Measurements from ENCODE around the gene IRF9.

The IRF9 gene

DNA sequence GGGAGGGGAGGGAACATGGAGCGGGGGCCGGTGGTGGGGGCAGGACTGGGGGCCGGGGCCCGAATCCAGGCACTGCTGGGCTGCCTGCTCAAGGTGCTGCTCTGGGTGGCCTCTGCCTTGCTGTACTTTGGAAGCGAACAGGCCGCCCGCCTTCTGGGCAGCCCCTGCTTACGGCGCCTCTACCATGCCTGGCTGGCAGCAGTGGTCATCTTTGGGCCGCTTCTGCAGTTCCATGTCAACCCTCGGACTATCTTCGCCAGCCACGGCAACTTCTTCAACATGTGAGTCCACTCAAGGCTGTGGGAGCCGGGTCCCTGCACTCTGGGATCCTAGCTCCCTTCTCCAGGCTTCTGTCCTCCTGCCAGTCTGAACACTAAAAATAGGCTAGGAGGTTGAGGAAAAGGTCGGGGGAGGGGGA is 29.5 kb upstream of the IRF9 start:
- DNase-seq (ENCODE audit: low spot score) = no peak

DNA sequence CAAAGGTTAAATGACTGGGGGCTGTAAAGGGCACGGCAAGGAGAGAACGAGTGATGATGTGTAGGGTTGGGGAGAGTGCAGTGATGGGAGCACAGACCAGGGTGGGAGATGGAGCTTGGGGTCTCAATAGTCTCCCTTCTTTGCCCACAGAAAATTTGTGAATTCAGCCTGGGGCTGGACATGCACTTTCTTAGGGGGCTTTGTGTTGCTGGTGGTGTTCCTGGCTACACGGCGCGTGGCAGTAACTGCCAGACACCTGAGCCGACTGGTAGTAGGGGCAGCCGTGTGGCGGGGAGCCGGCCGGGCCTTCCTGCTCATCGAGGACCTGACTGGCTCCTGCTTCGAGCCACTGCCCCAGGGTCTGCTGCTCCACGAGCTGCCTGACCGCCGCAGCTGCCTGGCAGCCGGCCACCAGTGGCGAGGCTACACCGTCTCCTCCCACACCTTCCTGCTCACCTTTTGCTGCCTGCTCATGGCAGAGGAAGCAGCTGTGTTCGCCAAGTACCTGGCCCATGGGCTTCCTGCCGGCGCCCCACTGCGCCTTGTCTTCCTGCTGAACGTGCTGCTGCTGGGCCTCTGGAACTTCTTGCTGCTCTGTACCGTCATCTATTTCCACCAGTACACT is 28.9 kb upstream of the IRF9 start:
- DNase-seq (ENCODE audit: low spot score) = no peak

DNA sequence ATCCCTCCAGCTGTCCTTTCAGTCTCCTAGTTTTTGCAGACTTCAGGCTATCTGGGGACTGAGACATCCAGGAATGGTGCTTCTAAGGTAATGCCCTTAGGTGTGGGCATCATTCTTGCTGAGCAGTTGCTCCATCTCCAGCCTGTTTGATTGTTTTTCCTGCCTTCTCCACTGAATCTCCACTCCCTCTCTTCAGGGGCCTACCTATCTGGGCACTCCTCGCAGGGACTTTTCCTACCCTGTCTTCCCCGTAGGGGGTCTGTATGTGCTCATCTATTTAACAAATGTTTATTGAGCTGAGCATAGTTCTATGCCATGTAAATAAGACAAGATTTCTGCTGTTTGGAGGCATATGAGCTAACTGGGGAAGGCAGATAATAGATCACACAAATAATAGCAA is 28.1 kb upstream of the IRF9 start:
- no peak for DNase-seq (ENCODE audit: low spot score)

DNA sequence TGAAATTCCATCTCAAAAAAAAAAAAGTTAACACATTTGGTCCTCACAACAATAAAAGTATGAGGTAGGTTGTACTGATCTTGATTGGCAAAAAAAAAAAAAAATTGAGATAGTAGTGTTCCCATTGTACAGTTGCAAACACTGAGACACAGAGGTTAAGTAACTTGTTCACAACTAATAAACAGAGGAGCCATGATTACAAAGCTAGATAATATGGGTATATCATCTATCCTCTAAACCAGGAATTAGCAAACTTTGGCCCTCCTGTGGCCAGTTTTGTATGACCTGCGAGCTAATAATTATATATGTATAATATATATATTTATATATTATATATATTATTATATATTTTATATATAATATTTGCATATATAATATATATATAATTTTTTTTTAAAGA is 27.3 kb upstream of the IRF9 start:
- DNase-seq (ENCODE audit: low spot score) = no peak

DNA sequence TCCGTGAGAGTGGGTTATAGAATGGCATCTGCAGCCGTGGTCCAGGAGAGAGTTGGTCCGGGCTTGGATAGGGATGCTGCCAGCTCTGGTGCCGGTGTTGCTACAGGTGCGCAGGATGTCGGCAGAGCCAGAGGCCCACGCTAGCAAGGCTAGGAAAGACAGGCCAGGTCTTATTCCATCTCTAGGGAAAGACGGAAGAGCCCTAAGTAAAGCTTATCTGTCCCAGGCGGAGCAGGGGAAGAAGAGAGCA is 25.6 kb upstream of the IRF9 start:
- DNase-seq (ENCODE audit: low spot score) = no peak

DNA sequence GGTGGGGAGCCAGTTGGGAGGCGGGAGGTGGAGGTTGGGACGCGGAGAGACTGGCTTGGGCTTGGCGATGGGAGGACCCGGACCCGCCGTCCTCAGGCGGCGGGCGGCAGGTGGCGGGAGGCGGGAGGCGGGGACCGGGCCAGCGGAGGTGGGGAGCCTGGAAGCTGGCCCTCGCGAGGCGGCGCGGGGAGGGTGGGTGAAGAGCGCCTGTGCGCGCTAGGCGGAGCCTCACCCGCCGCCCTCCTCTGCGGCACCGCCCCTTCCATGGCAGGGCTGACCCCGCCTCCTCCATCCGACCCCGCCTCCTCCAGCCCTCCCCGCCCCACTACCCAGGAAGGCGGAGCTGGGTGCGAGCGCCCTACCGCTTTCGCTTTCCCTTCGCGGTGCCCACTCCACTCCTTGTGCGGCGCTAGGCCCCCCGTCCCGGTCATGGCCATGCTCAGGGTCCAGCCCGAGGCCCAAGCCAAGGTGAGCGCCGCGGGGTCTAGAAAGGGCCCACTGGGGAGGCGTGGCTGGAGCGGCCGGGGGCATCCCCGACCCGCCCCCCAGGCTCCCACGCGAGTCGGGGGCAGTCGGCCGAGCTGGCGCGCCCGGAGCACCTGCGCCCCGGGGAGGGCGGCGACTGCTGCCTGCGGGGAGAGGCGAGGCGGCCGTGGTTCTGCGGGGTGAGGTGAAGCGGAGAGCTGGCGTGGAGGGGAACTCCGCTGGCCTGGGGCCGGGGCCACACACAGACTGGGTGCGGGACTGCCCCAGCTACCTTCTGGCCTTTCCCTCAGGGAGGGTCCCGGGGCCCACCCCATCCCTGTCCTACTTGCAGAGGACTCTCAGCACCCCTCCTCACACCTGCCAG is 25.0 kb upstream of the IRF9 start, which contains the start of gene PSME1:
Gene PSME1, plus strand, starts transcription at position 361 of the 850 bp plus-strand sequence. Its CDS starts 69 bp downstream, at position 430.
- peak; percentile 96 for DNase-seq (ENCODE audit: low spot score)

DNA sequence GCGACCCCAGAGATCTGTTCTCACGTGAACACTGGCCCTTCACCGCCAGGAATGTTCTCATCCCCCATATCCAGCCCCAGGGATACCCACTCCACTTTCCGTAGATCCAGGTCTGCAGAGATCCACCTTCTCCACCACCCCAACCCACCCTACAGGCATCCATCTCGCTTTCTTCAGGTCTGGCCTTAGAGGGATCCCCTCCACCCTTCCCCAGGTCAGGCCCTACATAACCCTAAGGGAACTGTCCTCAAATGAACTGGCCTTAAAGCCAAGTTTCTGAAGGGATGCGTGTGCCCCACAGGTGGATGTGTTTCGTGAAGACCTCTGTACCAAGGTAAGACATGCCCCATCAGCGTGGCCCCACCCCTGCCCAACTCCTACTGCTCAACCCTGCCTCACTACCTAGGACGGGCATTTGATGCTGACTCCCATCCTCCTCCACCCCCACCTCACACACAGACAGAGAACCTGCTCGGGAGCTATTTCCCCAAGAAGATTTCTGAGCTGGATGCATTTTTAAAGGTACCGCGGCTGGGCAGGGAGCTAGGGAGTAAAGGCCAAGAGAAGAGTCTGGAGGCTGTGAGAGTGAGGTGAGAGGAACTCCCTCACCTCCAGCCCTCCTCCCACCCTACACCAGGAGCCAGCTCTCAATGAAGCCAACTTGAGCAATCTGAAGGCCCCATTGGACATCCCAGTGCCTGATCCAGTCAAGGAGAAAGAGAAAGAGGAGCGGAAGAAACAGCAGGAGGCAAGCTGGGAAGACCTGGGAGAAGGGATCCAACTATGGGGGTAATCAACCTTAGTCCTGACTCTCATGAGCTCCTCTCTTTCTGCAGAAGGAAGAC is 24.2 kb upstream of the IRF9 start:
- DNase-seq (ENCODE audit: low spot score) = no peak

DNA sequence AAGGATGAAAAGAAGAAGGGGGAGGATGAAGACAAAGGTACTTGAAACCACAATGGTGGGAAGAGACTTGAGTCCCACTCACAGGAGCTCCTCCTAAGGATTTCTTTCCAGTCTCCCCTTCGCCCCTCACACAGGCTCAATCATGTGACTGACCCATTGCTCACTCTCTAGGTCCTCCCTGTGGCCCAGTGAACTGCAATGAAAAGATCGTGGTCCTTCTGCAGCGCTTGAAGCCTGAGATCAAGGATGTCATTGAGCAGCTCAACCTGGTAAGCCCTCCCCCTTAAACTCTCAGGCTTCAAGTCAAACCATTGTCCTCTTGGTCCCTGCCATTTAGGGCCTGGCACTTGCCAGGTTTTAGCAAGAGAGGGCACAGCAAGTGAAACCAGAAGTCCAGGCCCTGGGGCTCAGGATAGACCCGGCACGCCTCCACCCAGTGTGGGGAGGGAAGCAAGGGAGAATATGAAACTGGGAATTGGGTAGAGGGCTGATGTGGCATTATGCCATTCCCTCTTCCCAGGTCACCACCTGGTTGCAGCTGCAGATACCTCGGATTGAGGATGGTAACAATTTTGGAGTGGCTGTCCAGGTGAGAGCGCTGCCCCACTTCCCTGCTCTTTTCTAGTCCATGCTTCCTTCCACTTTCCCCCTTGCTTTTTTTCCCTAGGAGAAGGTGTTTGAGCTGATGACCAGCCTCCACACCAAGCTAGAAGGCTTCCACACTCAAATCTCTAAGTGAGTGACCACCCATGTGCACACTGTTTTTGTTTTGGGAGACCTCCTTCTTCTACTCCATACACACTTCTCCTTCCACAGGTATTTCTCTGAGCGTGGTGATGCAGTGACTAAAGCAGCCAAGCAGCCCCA is 23.3 kb upstream of the IRF9 start:
- no peak for DNase-seq (ENCODE audit: low spot score)

DNA sequence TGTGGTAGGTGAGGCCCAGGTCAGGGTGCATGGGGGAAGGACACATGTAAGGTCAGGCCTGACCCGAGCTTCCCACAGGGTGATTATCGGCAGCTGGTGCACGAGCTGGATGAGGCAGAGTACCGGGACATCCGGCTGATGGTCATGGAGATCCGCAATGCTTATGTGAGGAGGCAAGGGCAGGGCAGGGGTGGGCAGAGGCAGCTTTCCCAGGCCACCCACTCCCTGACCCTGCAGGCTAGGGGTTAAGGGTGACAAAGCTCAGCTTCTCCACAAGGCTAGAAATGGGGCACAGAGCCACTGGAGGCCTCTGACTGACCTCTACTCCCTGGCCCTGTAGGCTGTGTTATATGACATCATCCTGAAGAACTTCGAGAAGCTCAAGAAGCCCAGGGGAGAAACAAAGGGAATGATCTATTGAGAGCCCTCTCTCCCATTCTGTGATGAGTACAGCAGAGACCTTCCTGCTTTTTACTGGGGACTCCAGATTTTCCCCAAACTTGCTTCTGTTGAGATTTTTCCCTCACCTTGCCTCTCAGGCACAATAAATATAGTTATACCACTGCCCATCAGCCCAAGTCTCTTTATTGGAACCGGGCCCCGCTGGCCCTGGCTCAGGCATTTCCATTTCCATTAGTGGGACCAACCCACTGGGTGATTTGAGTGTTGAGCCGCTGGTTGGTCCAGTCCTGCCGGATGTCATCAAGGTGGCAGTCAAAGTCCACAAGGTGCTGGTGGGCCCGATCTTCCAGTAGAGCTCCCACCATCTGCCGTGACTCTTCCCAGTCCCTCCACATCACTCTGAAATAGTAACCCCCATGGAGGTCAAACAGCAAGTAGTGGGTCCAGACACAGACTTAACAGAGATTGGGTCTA is 22.4 kb upstream of the IRF9 start:
- DNase-seq (ENCODE audit: low spot score) = no peak

DNA sequence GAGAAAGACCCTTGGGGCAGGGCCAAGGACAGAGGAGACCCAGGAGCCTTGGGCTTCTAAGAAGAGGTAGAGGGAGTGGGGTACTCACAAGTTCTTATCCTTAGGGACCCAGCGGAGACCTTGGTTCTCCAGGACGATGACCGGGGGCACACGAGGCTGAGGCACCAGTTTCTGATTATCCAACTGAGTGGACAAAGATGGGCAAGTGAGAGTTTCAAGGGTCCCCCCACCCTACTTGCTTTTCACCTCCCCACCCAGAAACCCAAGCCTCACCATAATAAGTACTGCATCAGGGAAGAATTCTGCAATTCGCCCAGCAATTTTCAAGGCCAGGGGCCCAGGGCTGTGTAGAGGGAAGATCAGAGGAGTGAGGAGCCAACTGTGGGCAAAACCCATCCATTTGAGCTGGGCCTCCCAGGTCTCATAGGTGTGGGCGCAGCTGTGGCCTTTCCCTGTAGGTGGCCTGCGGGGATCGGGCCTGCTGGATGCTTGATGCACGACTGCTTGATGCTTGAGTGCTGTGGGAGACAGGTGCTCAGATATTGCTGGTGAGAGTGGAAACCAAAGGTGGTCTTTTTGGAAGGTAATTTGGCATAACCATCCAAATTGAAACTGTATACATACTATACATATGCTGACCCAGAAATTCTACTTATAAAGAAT is 21.7 kb upstream of the IRF9 start:
- DNase-seq (ENCODE audit: low spot score) = no peak

DNA sequence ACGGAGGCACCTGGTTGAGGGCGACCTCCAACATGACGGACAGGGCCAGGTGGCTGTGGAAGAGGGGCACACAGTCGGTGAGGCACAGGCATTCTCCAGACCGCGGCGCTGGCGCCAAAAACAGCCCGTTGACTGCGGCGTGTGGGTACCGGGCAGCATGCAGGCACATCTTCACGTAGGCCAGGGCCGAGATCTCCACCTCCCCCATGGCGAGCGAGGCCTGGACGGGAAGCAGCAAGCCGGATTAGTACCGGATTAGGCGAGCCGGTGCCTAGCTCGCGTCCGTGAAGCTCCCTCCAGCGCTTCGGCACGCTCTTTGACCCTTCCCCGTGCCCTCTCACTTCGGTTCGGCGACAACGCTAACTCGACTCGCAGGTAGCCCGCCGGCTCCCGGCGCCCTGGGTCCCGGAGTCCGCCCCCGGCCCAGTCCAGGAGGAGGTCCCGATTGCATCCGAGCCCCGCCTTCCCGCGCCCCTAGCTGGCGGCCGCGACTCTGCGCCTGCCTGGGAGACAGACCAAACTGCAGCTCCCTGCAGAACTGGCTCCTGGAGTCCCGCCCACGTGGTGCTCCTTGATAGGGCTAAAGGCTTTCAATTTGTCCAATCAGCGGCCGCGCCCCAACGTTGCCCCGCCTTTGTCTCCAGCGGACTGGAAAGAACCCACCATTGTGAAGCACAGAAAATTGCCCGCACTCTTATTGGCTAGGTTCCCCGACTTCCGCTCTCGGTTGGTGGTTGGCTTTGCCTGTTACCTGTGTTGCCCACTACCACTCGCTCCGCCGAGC is 19.8 kb upstream of the IRF9 start, which contains the start of gene EMC9:
Gene EMC9, minus strand, starts transcription at position 495 of the 784 bp plus-strand sequence. Its CDS starts 287 bp downstream, at position 208.
- peak; percentile 100 for DNase-seq (ENCODE audit: low spot score)

DNA sequence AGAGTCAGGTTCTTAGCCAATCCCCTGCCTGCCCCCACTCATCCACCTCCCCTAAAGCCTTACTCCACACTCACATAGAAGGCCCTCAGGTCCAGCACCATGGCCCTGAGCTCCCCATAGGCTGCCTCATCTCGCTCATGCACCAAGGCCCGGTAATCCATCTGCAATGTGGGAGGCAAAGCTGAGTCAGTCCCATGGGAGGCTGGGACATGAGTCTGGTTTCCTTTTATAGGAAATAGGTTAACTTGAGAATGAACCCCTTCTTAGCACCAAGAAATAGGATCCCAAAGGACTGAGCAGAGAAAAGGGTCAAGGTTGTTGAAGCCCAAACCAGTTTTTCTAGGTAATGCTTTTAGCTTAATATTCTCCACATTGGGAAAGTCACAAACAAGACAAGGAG is 17.6 kb upstream of the IRF9 start:
- no peak for DNase-seq (ENCODE audit: low spot score)

DNA sequence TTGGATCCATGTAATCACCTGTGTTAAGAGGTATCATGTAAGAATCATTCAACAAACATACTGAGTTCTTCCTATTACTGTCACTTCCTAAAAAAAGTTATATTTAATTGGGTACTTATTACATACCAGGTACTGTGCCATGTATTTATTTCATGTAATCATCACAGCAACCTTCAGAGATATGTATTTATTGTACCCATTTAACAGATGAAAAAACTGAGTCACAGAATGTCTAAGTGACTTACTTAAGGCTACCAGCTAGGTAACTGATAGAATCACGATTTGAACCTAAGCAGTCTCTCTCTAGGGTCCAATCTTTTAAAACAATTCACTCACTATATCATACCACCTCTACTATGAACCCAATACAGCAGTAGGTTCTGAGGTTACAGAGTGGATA is 16.6 kb upstream of the IRF9 start:
- DNase-seq (ENCODE audit: low spot score) = no peak

DNA sequence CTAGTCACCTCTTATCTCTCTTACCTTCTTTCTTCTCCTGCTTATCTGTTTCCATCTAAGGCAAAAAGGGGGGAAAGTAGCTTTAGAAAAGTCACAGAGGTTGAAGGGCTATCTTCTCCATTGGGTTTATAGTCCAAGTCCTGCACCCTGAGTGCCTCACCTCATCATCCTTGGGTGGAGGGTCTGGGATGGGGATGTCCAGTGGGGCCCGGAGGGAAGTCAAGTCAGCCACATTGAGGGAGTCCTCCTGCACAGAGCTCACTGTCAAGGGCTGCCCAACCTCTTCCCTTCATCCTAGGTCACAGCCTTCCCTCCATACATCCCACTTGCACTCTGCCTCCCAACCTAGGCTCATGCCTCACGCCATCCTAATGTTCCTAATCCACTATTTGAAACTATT is 15.8 kb upstream of the IRF9 start:
- DNase-seq (ENCODE audit: low spot score) = no peak

DNA sequence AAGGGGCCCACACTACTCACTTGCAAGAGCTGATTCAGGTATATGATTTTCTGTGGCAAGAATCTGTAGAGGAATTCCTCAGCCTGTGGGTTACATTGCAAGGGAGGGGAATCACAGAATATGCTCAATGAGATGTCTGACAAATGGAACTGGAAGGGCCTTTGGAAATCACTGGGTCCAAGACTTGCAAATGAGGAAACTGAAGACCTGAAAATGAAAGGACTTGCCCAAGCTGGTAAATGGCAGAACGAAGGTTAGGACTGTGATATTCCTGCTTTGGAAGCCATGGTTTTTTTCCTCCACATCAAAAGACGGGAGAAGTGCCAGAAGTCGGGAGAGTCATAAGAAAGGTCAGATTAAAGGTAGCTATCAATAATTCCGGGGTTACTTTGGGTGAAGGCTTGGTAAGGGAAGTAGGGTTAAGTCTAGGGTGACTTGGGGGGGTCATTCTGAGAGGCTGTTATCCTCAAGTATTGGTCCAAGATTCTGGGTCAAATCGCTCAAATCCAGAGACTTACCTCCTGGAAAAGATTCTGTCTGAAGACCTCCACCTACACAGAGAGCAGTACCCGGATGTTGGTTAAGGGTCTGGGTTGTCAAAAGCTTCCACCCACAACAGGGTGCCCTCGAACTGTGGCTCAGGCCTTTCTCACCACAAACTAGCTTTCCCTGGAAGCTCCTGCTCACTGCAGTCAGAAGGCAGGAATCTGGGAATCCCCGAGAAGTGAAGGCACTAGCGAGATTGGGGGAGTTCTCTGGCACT is 15.2 kb upstream of the IRF9 start:
- DNase-seq (ENCODE audit: low spot score) = no peak

DNA sequence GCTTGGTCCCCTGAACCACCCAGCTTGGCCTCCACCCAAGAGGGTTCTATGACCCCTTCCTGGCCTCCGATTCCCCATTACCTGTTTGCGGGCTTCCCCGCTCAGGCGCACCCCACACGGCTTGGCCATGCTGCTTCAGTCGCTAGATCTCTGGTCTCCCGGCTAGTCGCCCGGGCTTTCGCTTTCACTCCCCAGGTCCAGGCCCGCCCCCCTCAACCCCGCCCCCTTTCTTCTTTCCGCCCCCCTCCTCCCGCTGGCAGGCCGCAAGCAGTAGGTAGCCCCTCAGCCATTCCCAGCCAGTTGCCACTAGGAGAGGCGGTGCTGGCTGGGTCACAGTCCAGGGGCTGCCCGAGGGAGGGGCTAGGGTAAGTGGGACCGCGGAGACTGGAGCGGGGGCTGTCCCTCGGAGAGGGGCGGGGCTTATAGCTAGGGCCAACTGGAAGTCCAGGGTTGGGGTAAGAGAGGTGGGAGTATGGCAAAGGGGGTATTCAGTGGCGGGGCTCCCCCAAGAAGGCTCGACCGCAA is 14.6 kb upstream of the IRF9 start, which contains the start of gene PSME2:
Gene PSME2, minus strand, starts transcription at position 158 of the 525 bp plus-strand sequence. Its CDS starts 29 bp downstream, at position 129.
- DNase-seq (ENCODE audit: low spot score) = peak; percentile 96

DNA sequence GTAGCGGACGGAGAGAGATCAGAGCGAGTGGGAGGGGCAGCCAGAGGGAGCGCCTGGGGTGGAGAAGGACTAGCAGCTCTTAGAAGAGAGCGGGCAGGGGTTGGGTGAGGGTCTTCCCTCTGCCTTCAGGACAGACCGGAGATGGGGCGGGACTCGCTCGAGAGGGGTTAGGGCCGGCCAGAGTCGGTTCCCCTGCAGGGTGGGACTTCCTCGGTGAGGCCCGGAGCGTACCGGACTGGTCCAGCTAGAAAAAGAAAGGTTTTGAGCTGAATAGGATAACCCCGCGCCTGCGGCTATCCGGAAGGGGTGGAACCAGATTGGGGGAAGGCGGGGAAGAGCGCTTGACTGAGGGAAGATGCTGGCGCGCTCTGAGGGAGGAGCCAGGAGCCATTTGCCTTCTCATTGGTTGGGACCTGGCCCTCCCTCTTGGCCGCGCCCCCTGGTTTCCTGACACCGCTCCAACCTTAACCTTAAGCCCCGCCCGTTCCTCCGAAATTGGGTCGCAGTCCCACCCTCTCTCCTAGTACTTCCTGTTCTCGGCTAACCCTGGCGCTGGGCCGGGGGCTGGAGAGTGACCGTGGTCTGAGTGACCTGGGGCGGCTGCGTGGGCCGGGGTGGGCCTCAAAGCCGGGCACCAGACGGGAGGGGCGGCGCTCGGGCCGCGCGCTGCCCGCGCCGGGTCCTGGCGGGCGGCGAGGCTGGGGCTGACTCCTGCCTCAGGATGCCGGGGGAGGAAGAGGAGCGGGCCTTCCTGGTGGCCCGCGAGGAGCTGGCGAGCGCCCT is 13.9 kb upstream of the IRF9 start, which contains the start of gene RNF31:
Gene RNF31, plus strand, starts transcription at position 521 of the 783 bp plus-strand sequence. Its CDS starts 201 bp downstream, at position 722.
- DNase-seq (ENCODE audit: low spot score) = peak; percentile 99
